Stromal cell of bone marrow (primary cell): ENCODE results near the gene NACA.
"Not testable (repeated sequence)": the region's sequence is repeated elsewhere in the genome, so short reads cannot be mapped to it uniquely, and the experiment has no call there.

Experiments used
- DNase-seq: peaks from one replicate; pipeline ENCODE4 v3.0.0-alpha.2; 2012; ENCODE audit warnings: low read depth

NACA gene

GRCh38 chr12:56723889-56724700, 1.0 kb downstream of the NACA start:
- peak; percentile 72 for DNase-seq

GRCh38 chr12:56723352-56723751, 1.7 kb downstream of the NACA start:
- DNase-seq: no peak

- DNase-seq: no peak
Measured at GRCh38 chr12:56722832-56723231, 2.3 kb downstream of the NACA start.

- no peak for DNase-seq
Measured at GRCh38 chr12:56721721-56722120, 3.4 kb downstream of the NACA start.

- DNase-seq: no peak
Measured at GRCh38 chr12:56721216-56721615, 3.9 kb downstream of the NACA start.

GRCh38 chr12:56720731-56721151, 4.4 kb downstream of the NACA start:
- DNase-seq: no peak

GRCh38 chr12:56719056-56719455, 6.0 kb downstream of the NACA start:
- DNase-seq: no peak

GRCh38 chr12:56718636-56719035, 6.5 kb downstream of the NACA start:
- DNase-seq: no peak

GRCh38 chr12:56718149-56718548, 7.0 kb downstream of the NACA start:
- no peak for DNase-seq

- no peak for DNase-seq
Measured at GRCh38 chr12:56716933-56717880, 7.9 kb downstream of the NACA start.

- DNase-seq: no peak
Measured at GRCh38 chr12:56716458-56716857, 8.6 kb downstream of the NACA start.

- DNase-seq: no peak
Measured at GRCh38 chr12:56715798-56716197, 9.3 kb downstream of the NACA start.

- DNase-seq: no peak
Measured at GRCh38 chr12:56714431-56714929, 10.6 kb downstream of the NACA start.

GRCh38 chr12:56713345-56713744, 11.8 kb downstream of the NACA start:
- no peak for DNase-seq

- DNase-seq: no peak
Measured at GRCh38 chr12:56709759-56710376, 15.2 kb downstream of the NACA start.

GRCh38 chr12:56704522-56704921, 20.6 kb downstream of the NACA start:
- DNase-seq: not testable (repeated sequence)

- no peak for DNase-seq
Measured at GRCh38 chr12:56699020-56699661, 26.0 kb downstream of the NACA start.

GRCh38 chr12:56695327-56696101, 29.6 kb downstream of the NACA start:
- no peak for DNase-seq

- DNase-seq: no peak
Measured at GRCh38 chr12:56694161-56694560, 30.9 kb downstream of the NACA start.

GRCh38 chr12:56688846-56689109, 36.3 kb downstream of the NACA start:
- DNase-seq: no peak

GRCh38 chr12:56688129-56688845, 36.8 kb downstream of the NACA start, which contains the start of gene PTGES3:
PTGES3 (minus strand) TSS chr12:56688284; CDS start chr12:56687999, 285 bp downstream.
- DNase-seq: peak; percentile 94
